Measurements from ENCODE around the gene MAPK12.
"Not testable (repeated sequence)": the region's sequence is repeated elsewhere in the genome, so short reads cannot be mapped to it uniquely, and the experiment has no call there.

MAPK12 gene

DNA sequence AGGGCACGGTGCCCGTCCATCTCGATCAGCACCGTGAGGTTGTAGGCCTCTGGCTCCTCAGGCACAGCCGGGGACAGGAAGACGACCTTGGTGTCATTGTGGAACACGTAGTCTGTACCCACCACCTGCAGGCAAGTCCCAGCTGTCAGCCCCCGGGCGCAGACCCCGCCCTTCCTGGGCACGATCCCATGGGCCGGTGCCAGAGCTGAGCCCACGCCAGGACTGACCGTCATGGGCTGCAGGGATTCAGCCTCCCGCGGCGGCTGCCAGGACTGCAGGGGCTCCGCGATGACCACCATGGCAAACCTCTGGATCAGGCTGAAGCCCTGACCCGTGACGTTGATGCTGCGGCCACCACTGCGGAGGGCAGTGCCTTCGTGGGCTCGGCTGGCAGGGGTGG, 20.5 kb upstream of the MAPK12 start:
- DNase-seq, result no peak

GRCh38 chr22:50281384-50281760, 19.9 kb upstream of the MAPK12 start:
- no peak for DNase-seq

GRCh38 chr22:50280708-50281383, 19.4 kb upstream of the MAPK12 start:
- DNase-seq, result no peak

- no peak for DNase-seq
Measured at GRCh38 chr22:50280022-50280707, 18.7 kb upstream of the MAPK12 start.

- no peak for DNase-seq
Measured at GRCh38 chr22:50278956-50279619, 17.6 kb upstream of the MAPK12 start.

DNA sequence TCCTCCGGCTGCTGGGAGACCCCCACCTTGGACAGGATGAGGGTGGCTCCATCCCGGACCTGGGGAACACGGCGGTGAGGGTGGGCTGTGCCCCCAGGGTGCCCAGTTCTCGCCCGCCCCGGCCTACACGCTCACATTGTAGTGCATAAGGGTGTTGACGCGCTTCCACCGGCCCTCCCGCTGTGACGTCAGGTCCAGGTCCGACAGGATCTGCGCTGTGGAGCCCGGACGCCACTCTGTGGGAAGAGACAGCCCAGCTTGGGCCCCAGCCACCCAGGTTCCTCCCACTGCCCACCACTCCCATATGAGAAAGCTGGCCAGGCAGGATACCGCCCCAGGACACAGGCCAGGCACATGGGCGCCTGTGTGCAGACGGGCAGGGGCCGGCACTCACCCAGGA, 17.0 kb upstream of the MAPK12 start:
- DNase-seq, result no peak

GRCh38 chr22:50277761-50278160, 16.3 kb upstream of the MAPK12 start:
- no peak for DNase-seq

DNA sequence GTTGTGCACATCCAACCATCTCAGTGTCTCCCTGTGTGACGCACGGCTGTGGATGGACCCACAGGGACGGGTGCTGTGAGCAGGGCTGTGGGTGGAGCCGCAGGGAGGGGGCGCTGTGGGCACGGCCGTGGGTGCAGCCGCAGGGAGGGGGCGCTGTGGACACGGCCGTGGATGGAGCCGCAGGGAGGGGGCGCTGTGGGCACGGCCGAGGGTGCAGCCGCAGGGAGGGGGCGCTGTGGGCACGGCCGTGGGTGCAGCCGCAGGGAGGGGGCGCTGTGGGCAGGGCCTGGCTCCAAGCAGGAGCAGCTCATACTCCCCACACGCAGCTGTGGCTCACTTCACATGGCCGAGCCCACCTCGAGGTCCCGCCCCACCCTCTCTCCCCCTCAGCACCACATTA, 14.7 kb upstream of the MAPK12 start:
- peak; percentile 27 for DNase-seq

DNA sequence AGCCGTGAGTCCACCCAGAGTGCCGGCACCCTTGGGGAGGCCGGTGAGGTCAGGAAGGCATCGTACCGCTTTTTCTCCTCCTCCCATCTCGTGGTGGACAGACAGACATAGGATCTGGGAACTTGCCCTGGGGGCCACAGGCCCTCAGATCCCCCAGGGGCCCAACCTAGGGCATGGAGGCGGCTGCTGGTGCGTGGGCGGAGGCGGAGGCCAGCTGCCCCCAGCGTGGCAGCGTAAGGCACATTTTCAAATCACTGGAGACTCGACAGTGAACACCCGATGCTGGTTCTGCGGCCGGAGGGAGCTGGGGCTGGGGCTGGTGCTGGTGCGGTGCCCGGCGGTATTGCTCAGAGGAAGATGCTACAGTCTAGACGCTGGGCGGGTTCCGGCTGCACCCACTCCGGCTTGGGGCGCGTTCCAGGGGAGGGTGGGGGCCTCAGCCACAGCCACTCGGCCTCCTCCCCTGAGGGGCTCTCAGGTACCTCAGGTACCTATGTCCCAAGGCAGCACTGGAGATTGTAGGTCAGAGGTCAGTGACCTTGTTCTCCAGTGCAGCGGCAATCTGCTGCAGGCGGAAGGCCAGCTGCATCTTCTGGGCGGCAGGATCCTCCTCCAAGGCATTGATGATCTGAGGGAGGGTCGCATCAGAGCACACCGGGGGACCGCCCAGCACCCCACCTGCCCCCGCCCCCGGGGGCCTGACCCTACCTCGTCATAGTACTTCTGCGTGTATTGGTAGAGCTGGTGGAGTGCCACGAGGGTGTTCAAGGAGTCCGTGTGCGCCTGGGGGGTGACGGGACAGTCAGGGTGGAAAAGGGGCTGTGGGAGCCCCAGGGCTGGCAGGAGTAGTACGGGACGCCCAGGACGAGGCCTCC, 13.9 kb upstream of the MAPK12 start:
- DNase-seq, result no peak

GRCh38 chr22:50274771-50275170, 13.3 kb upstream of the MAPK12 start:
- no peak for DNase-seq

- peak; percentile 25 for DNase-seq
Measured at GRCh38 chr22:50274311-50274710, 12.8 kb upstream of the MAPK12 start.

GRCh38 chr22:50273781-50274180, 12.3 kb upstream of the MAPK12 start:
- not testable (repeated sequence) for DNase-seq

- DNase-seq, result not testable (repeated sequence)
Measured at GRCh38 chr22:50273352-50273751, 11.9 kb upstream of the MAPK12 start.

- no peak for DNase-seq
Measured at GRCh38 chr22:50272044-50272802, 10.7 kb upstream of the MAPK12 start.

DNA sequence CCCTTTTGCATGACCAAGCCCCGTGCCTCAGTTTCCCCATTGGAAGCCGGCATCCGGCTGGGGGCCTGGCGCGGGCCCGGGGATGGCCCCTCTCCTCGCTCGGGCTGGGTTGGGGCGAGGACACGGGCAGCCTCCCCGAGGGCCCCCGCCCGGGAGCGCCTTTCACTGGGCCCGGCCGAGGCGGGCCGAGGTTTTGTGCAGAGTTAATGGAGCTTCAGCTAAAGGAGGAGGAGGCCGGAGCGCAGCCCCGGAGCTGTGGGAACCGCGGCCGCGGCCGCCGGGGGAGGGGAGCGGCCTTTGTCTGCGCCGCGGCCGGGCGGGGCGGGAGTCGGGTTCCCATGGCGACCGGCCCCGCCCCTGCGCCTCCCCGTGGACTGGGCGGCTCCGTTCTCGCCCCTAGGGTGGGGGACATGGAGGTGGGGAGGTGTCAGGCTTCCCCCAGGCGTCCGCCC, 10.1 kb upstream of the MAPK12 start:
- peak; percentile 34 for DNase-seq

DNA sequence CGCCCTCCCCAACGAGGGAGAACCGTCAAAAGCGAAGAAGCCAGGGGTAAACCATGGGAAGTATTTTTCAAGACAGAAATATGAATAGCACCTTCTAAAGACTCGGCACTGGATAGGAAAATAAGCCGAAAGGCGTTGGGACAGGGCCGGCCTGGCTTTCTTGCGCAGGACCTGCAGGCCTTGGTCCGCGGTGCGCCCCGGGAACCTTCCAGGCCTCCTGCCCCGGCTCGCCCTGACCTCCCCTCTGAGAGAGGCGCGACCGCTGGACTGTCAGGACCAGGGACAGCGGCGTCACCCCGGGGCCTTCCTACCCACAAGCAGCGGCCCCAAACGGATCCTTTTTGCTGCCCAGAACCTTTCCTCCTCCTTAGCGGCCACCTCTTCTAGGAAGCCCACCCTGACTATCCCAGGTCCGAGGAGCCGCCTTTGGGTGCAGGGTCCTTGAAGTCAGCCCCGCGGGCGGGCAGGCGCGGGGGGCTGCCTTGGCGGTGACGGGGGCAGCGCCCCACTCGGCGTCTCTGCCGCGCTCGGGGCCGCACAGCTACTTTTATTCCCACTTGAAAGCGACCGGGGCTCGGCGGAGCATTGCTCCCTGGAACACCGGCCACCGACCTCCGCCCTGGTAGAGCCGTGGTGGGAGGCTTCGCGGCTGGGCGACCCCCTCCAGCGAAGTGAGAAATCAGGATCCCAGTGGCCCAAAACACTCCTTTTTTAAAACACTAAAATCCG, 9.3 kb upstream of the MAPK12 start:
- DNase-seq, result no peak

DNA sequence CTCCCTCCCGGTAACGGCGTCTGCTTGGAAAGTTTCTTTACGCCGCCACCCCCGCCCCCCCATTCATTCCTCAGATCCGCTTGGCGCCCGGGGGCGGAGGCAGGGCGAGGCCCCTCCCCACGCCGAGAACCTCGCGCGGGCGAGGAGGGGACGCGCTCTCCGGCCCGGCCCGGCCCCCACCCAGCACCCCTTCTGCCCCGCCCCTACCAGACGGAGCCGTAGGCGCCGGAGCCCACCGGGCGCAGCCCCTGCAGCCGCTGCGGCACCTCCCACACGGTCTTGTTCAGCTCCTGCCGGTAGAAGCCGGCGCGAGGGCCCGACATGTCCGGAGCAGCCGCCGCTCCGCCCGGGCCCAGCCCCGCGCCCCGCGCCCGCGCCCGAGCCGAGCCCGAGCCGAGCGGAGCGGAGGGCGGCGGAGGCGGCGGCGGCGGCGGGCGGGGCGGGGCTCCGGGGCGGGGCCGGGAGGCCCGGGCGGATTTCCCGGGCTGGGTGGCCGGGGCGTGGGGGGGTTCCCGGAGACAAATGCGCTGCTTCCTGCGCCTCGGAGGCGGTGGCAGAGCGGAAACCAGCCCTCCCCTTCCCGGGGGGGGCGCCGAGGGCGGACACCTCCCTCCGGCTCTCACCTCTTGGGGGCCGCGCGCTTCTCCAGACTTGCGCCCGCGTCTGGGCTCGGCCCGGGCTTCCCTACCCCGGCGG, 8.6 kb upstream of the MAPK12 start, which contains the start of gene MAPK11:
Gene MAPK11 (minus strand): TSS at position 411 of the 696 bp plus-strand sequence. CDS start 88 bp downstream, at position 323.
- DNase-seq, result peak; percentile 34

DNA sequence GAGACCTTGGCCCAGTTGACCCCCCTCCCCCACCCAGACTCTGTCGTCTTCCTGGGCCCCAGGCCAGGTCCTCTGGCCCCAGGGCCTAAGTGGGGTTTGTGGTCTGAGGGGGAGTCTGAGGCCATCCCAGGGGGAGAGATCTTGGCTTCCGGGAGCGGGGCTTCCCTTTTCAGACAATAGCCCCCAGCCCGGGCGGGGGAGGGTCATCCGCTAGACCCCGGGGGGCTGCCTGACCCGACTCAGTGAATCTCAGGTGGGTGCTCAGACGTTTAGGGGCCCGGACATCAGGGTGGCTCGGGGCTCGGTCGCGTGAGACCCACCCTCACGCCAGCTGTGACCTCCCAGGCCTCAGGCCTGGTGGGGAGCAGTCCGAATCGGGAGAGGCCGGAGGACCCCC, 8.1 kb upstream of the MAPK12 start:
- no peak for DNase-seq

DNA sequence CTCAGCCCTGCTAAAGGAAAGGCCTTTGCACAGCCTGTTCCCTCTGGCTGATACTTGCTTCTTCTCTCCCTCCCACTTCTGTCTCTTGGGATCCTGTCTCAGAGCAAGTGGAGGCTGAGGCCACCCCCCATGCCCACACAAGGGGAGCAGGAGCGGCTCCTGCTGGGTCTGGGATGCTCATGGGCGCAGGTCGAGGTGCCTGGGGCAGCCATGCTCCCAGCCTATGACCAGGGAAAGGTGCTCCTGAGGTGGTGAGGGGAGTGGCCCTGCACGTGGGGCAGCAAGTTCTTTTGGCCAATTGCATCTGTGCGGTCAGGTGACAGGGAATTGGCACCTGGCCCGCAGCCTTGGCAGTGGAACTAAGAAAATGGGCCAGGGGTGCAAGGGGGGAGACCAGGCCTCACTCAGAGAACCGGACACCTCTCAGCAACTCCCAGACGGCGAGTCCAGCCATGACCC, 7.2 kb upstream of the MAPK12 start:
- no peak for DNase-seq

GRCh38 chr22:50267591-50268390, 6.3 kb upstream of the MAPK12 start:
- DNase-seq, result no peak

Data from GDM1 (cell line).